Measurements from ENCODE around the gene FAM184A.

DNA sequence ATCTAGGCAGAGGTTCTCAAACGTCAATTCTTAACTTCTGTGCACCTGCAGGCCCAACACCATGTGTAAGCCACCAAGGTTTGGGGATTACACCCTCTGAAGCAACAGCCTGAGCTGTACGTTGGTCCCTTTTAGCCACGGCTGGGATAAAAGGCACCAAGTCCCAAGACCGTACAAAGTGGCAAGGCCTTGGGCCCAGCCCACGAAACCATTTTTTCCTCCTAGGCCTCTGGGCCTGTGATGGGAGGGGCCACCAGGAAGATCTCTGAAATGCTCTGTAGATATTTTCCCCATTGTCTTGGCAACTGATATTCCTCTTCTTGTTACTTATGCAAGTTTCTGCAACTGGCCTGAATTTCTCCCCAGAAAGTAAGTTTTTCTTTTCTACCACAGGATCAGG lies 4.5 kb upstream of the FAM184A start:
- TF ChIP-seq POLR2A (IDR thresholded peaks at IDR 0.05) (no peak), CTCF (IDR thresholded peaks at IDR 0.05) (no peak), POLR2AphosphoS5 (IDR thresholded peaks at IDR 0.05) (no peak)

Measured in breast epithelium (tissue), 3 donors.